GM18867 (cell line): Measurements from ENCODE around the gene SH2B2.
A peak's percentile ranks its signal among the peaks of the same experiment; 100 is the strongest.

ENCODE experiments used
- ATAC-seq: cut with Tn5 transposase; IDR thresholded peaks from one replicate; pipeline ENCODE4 v1.9.1; 2021; ENCODE audit warnings: mild to moderate bottlenecking, moderate library complexity; ENCODE audit not compliant: unreplicated experiment

SH2B2 gene

GRCh38 chr7:102286237-102287110 lies at the start of gene SH2B2:
Gene SH2B2, plus strand, starts transcription at chr7:102286868. Its CDS starts 13,683 bp downstream, at chr7:102300551.
- ATAC-seq: peak; percentile 31

GRCh38 chr7:102239206-102239820 lies 47.4 kb upstream of the SH2B2 start:
- no peak for ATAC-seq

GRCh38 chr7:102241431-102241830 lies 45.2 kb upstream of the SH2B2 start:
- no peak for ATAC-seq

- ATAC-seq: no peak
Measured at GRCh38 chr7:102244601-102245000, 42.1 kb upstream of the SH2B2 start.

GRCh38 chr7:102248081-102248455 lies 38.6 kb upstream of the SH2B2 start:
- no peak for ATAC-seq

GRCh38 chr7:102248456-102249395 lies 37.9 kb upstream of the SH2B2 start:
- ATAC-seq: no peak

GRCh38 chr7:102251531-102252365 lies 34.9 kb upstream of the SH2B2 start:
- no peak for ATAC-seq

- no peak for ATAC-seq
Measured at GRCh38 chr7:102252366-102252982, 34.2 kb upstream of the SH2B2 start.

- ATAC-seq: no peak
Measured at GRCh38 chr7:102253066-102253972, 33.3 kb upstream of the SH2B2 start.

- no peak for ATAC-seq
Measured at GRCh38 chr7:102253973-102254370, 32.7 kb upstream of the SH2B2 start.

- ATAC-seq: no peak
Measured at GRCh38 chr7:102254521-102254920, 32.1 kb upstream of the SH2B2 start.

GRCh38 chr7:102255501-102255900 lies 31.2 kb upstream of the SH2B2 start:
- ATAC-seq: no peak

- no peak for ATAC-seq
Measured at GRCh38 chr7:102255916-102256315, 30.8 kb upstream of the SH2B2 start.

GRCh38 chr7:102258073-102258748 lies 28.5 kb upstream of the SH2B2 start:
- no peak for ATAC-seq

GRCh38 chr7:102258749-102259107 lies 27.9 kb upstream of the SH2B2 start:
- ATAC-seq: no peak

GRCh38 chr7:102260856-102261255 lies 25.8 kb upstream of the SH2B2 start:
- ATAC-seq: no peak

- ATAC-seq: no peak
Measured at GRCh38 chr7:102261451-102261850, 25.2 kb upstream of the SH2B2 start.

- no peak for ATAC-seq
Measured at GRCh38 chr7:102262546-102262945, 24.1 kb upstream of the SH2B2 start.
